ENCODE measurements around the gene NMT1.
"Not testable (repeated sequence)": the region's sequence is repeated elsewhere in the genome, so short reads cannot be mapped to it uniquely, and the experiment has no call there.

Gene NMT1

GRCh38 chr17:45123930-45124796 is 63.0 kb downstream of the NMT1 start:
- DNase-seq = no peak

GRCh38 chr17:45124797-45125122 is 63.6 kb downstream of the NMT1 start:
- not testable (repeated sequence) for DNase-seq

- no peak for DNase-seq
Measured at GRCh38 chr17:45125509-45125908, 64.4 kb downstream of the NMT1 start.

GRCh38 chr17:45127207-45127547 is 66.1 kb downstream of the NMT1 start:
- DNase-seq = no peak

- DNase-seq = no peak
Measured at GRCh38 chr17:45127548-45128300, 66.6 kb downstream of the NMT1 start.

- DNase-seq = no peak
Measured at GRCh38 chr17:45128331-45128730, 67.2 kb downstream of the NMT1 start.

- DNase-seq = no peak
Measured at GRCh38 chr17:45128989-45129388, 67.9 kb downstream of the NMT1 start.

GRCh38 chr17:45129426-45129939 is 68.4 kb downstream of the NMT1 start:
- DNase-seq = no peak

GRCh38 chr17:45129940-45130680 is 69.0 kb downstream of the NMT1 start:
- no peak for DNase-seq

GRCh38 chr17:45130681-45131615 is 69.8 kb downstream of the NMT1 start:
- DNase-seq = no peak

GRCh38 chr17:45131616-45132319 is 70.7 kb downstream of the NMT1 start:
- peak; percentile 27 for DNase-seq

GRCh38 chr17:45132320-45132571 is 71.1 kb downstream of the NMT1 start, which contains the start of gene PLCD3:
Gene PLCD3 (minus strand): TSS chr17:45132515. CDS start chr17:45132410, 105 bp downstream.
- DNase-seq = no peak

GRCh38 chr17:45132572-45133463 is 71.7 kb downstream of the NMT1 start:
- DNase-seq = peak; percentile 59

GRCh38 chr17:45135192-45135977 is 74.3 kb downstream of the NMT1 start, which contains the start of gene ACBD4:
Gene ACBD4 (plus strand): TSS chr17:45135687. CDS start chr17:45136145, 458 bp downstream.
- DNase-seq = peak; percentile 88

GRCh38 chr17:45135978-45136791 is 75.1 kb downstream of the NMT1 start:
- no peak for DNase-seq

GRCh38 chr17:45136846-45137560 is 75.9 kb downstream of the NMT1 start:
- DNase-seq = no peak

GRCh38 chr17:45137561-45138305 is 76.6 kb downstream of the NMT1 start:
- DNase-seq = no peak
